Heart left ventricle (tissue), 16 donors: ENCODE results near the gene DCN. TPM values are rescaled to one million over a fixed set of nuclear protein-coding genes. Genes with fewer than 3 reads are reported as not detected.

Experiments used
- ATAC-seq, 4 donors: fragments of 200-7000 bp; cut with Tn5 transposase; one replicate each; pipeline ENCODE4 v1.9.1; 2020 to 2022; ENCODE audit warnings: moderate library complexity in 4 of 4, mild to moderate bottlenecking in 3 of 4, moderate number of reproducible peaks in 1 of 4
- DNase-seq, 5 donors: peaks; one replicate each; pipeline ENCODE4 v3.0.0-alpha.2; 2020
- H3K27ac ChIP-seq, 12 donors: fragments of 200-600 bp; sonication (generic) in 4 of 12; one replicate each; pipeline versions ENCODE4 v1.5.0 to v1.8.0; 2016 to 2022; ENCODE audit warnings: mild to moderate bottlenecking in 2 of 12
- H3K27me3 ChIP-seq, 9 donors: fragments of 200-600 bp; sonication (generic) in 2 of 9; one replicate each; pipeline versions ENCODE4 v1.5.1 to v1.8.0; 2016 to 2022; ENCODE audit warnings: mild to moderate bottlenecking in 3 of 9
- H3K36me3 ChIP-seq, 9 donors: fragments of 200-600 bp; sonication (generic) in 2 of 9; one replicate each; pipeline versions ENCODE4 v1.5.0 to v1.8.0; 2018 to 2022; ENCODE audit warnings: mild to moderate bottlenecking in 2 of 9
- H3K4me1 ChIP-seq, 12 donors: fragments of 200-600 bp; sonication (generic) in 4 of 12; one replicate each; pipeline versions ENCODE4 v1.5.0 to v1.8.0; 2016 to 2022; ENCODE audit warnings: mild to moderate bottlenecking in 3 of 12
- H3K4me3 ChIP-seq, 12 donors: fragments of 200-600 bp; sonication (generic) in 4 of 12; one replicate each; pipeline versions ENCODE4 v1.5.0 to v1.8.0; 2017 to 2022; ENCODE audit warnings: mild to moderate bottlenecking in 9 of 12, moderate library complexity in 4 of 12
- H3K9me3 ChIP-seq, 12 donors: fragments of 200-600 bp; sonication (generic) in 4 of 12; one replicate each; pipeline versions ENCODE4 v1.5.0 to v1.8.0; 2016 to 2022; ENCODE audit warnings: mild to moderate bottlenecking in 1 of 12
- POLR2A ChIP-seq, 2 donors: fragments of 450-650 bp; IDR thresholded peaks; one replicate each; pipeline ENCODE4 v1.6.1; 2017; ENCODE audit warnings: antibody characterized with exemption in 2 of 2, mild to moderate bottlenecking in 2 of 2, moderate library complexity in 2 of 2
- WGBS, 4 donors: extraction: QIAGEN DNeasy Blood & Tissue Kit in 2 of 4; methylation state at CpG; one replicate each; pipeline versions ENCODE4 v1.1.5 to v1.1.7; 2013 to 2018; 5-methylcytosine and 5-hydroxymethylcytosine counted together
- intact Hi-C, 10 donors: fragments of 100-400 bp; cut with DNase I; formaldehyde crosslinking; loops; one replicate each; pipeline versions ENCODE4 v1.11.1 to v1.14.2; 2022
- polyA plus RNA-seq, 2 donors: library from polyadenylated mRNA; stranded (reverse); fragments of 200-250 nt; gene quantifications; one replicate each; pipeline ENCODE4 v1.2.3, GENCODE V29; 2013
- total RNA-seq, 9 donors: library from RNA; depleted of rRNA in 2 of 9; stranded (reverse); fragments of >200 nt in 2 of 9; fragmentation: NEBNext Ultra II Directional in 3 of 9; extraction: Animal tissue kit (Norgen Biotek cat#: 25700) in 3 of 9; gene quantifications; one replicate each; pipeline versions ENCODE4 v1.1.0 to v1.2.4, GENCODE V29; 2016 to 2023
- TF ChIP-seq, protein P1 (sequence below), 12 donors: fragments of 200-600 bp; sonication (generic) in 4 of 12; IDR thresholded peaks; one replicate each; pipeline versions ENCODE4 v1.5.0 to v1.8.0; 2018 to 2022; ENCODE audit warnings: antibody characterized with exemption in 12 of 12, mild to moderate bottlenecking in 5 of 12
- donor health status: ischemic (EF 13 %, LVEDD 7.1; RV severe dilation, severe dysfunction).
- donor health status: healthy with polysubstance abuse.
- donor health status: DM: no; HTN: yes; CAD: no.
- donor health status: DM: no; HTN: no; CAD: no.
- donor health status: ischemic (EF 25% LVEDD 6.9; RV normal size, moderate dysfunction).
- donor health status: ischemic (EF 25% LVEDD 5.7; RV mildly dilated, moderate dysfunction).
- donor health status: healthy.
- donor health status: DM: yes; HTN: yes; CAD: no.
- donor health status: ischemic (EF 35%, LVEDD 5.7; RV mildly dilated, moderate dysfunction).
- donor health status: nonischemic (EF 11% LVEDD 7.7; RV severe dilation, severe dysfunction).
- donor health status: DM: yes; HTN: yes; CAD: no.
- donor health status: PGD.
- donor health status: ischemic (EF 29% LVEDD 5.4; RV normal size, mild dysfunction).
- donor health status: nonischemic (EF 23%, LVEDD 6.1; RV moderate dilation, normal function).

DCN gene
- total and polyA plus RNA-seq, 11 donors: 238 to 1,187 (median 536) TPM

DNA sequence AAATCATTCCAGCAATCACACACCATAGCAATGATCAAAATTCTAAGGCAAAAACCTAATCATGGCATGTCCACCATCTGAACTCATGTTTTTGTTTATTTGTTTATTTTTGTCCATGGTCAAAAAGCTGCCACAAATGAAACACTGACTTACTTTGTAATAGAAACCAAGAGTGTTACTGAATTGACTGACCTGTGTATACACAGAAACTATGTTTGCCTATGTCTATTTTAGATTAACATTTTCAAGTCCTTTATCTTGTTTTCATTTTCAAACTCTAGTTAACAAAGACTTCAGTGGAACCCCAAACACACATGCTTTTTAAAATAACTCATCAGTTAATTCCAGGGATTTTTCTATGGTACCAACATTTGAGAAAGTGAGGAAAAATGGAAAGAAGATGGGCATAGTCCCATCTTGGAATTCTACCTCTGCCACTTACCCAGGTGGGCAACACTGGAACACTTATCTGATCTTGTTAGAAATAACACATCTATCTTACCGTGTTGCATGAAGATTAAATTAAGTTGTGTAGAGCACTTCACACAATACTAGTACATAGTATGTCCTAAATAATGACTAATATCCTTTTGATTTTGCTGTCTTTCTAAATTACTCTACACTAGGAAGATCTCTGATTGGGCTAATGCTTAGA is 77.7 kb downstream of the DCN start:
- no peak for DNase-seq
- 46 to 76% (median 68%) methylated on average over 1 of the region's 1 CpG for WGBS, 4 donors
- Histone ChIP-seq H3K9me3 (no peaks in the 10 kb centered on the region), H3K27ac (peak overlapping the region in 4 of 12 donors; percentile 12 to 53 (median 36)), H3K4me3 (peak overlapping the region in 7 of 12 donors; percentile 25 to 64 (median 35)), H3K27me3 (no peaks in the 10 kb centered on the region), H3K36me3 (peaks cover 0 to 46% (median 2%) of the 10 kb centered on the region in 9 donors), H3K4me1 (no peaks in the 10 kb centered on the region)
- intact Hi-C loops: loop anchor here in 5 of 10 donors (5.0 to 10.0 kb wide), 3 partner anchors 120 to 128 kb away; no protein-coding TSS in a partner anchor
- no peak for ATAC-seq
- TF ChIP-seq, protein P1, sequence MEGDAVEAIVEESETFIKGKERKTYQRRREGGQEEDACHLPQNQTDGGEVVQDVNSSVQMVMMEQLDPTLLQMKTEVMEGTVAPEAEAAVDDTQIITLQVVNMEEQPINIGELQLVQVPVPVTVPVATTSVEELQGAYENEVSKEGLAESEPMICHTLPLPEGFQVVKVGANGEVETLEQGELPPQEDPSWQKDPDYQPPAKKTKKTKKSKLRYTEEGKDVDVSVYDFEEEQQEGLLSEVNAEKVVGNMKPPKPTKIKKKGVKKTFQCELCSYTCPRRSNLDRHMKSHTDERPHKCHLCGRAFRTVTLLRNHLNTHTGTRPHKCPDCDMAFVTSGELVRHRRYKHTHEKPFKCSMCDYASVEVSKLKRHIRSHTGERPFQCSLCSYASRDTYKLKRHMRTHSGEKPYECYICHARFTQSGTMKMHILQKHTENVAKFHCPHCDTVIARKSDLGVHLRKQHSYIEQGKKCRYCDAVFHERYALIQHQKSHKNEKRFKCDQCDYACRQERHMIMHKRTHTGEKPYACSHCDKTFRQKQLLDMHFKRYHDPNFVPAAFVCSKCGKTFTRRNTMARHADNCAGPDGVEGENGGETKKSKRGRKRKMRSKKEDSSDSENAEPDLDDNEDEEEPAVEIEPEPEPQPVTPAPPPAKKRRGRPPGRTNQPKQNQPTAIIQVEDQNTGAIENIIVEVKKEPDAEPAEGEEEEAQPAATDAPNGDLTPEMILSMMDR (IDR thresholded peaks at IDR 0.05): no peak
- no peak for TF ChIP-seq POLR2A (IDR thresholded peaks at IDR 0.05)

DNA sequence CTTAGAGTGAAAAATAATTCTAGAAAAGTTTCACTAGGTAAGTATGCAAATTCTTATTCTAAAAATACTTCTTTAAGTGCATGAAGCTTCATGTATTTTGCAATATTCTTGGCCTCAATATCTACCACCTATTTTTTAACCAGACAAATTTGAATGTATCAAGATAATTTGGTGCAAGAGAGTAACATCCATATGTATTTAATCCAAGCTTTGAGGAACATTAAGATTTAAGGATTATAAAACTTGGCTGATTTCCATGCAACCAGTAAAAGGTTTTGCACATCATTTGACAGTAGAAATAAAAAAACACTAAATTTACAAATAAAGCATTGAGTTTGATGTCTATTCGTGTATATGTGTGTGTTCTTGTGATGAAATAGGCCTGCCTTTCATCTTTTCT is 79.0 kb downstream of the DCN start:
- intact Hi-C loops: loop anchor here in 1 of 10 donors (10.0 kb wide), 1 partner anchor 119 kb away; no protein-coding TSS in a partner anchor
- Histone ChIP-seq H3K27me3 (no peaks in the 10 kb centered on the region), H3K27ac (no peak overlapping the region), H3K4me1 (peaks cover 0 to 3% (median 0%) of the 10 kb centered on the region in 12 donors), H3K9me3 (no peaks in the 10 kb centered on the region), H3K36me3 (peaks cover 0 to 46% (median 2%) of the 10 kb centered on the region in 9 donors), H3K4me3 (no peak overlapping the region)
- DNase-seq: no peak
- no peak for ATAC-seq
- 53 to 61% (median 57%) methylated on average over 1 of the region's 1 CpG for WGBS, 4 donors
- TF ChIP-seq POLR2A (IDR thresholded peaks at IDR 0.05): no peak
- TF ChIP-seq, protein P1 (IDR thresholded peaks at IDR 0.05): no peak

DNA sequence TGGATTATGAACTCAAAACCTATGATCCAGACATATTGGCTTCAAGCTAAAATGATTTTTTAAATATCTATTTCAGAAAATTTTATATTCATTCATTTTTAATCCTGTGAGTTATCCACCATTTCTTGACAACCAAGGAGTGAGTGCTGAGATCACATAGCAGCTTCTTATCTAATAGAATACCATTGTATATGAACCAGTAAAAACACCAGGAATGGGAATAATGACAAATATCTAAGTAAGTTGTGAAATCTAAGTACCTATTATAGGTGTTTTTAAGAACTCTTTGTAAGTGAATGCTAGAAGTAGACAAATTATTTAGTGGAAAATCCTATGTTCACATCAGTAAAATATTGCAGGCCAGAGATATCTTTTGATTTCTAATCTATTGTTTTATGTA is 79.5 kb downstream of the DCN start:
- H3K9me3 ChIP-seq: no peaks in the 10 kb centered on the region
- intact Hi-C loops: loop anchor here in 1 of 10 donors (10.0 kb wide), 1 partner anchor 118 kb away; no protein-coding TSS in a partner anchor
- no peak overlapping the region for H3K4me3 ChIP-seq
- no peak for ATAC-seq
- H3K36me3 ChIP-seq: peaks cover 0 to 46% (median 2%) of the 10 kb centered on the region in 9 donors
- TF ChIP-seq, protein P1 (IDR thresholded peaks at IDR 0.05): no peak
- no peak for TF ChIP-seq POLR2A (IDR thresholded peaks at IDR 0.05)
- peaks cover 0 to 3% (median 0%) of the 10 kb centered on the region in 12 donors for H3K4me1 ChIP-seq
- no peak for DNase-seq
- no peaks in the 10 kb centered on the region for H3K27me3 ChIP-seq
- no peak overlapping the region for H3K27ac ChIP-seq

DNA sequence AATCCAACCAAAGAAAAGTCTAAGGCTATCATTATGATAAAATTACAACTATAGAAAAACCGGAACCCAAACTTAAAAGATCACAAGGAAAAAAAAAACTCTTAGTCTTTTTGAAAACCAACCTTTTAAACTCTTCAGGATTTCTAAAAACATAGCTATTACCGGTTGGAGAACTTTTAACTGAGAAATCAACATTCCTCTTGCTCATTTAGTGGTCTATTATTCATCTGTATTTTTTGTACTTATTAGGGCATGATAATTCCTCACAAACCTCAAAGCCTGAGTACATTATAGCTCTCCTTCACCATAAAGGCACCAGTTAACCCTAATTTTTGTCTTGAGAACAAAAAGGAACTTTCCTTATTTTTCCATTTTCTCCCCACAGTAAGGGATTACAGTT is 81.7 kb downstream of the DCN start:
- DNase-seq (no peak), ATAC-seq (no peak)
- H3K4me3 ChIP-seq: no peak overlapping the region
- intact Hi-C loops: loop anchor here in 1 of 10 donors (10.0 kb wide), 1 partner anchor 116 kb away; no protein-coding TSS in a partner anchor
- H3K27ac ChIP-seq: no peak overlapping the region
- 82 to 88% (median 85%) methylated on average over 2 of the region's 2 CpGs for WGBS, 4 donors
- H3K4me1 ChIP-seq: peaks cover 0 to 3% (median 0%) of the 10 kb centered on the region in 12 donors
- H3K27me3 ChIP-seq: no peaks in the 10 kb centered on the region
- H3K36me3 ChIP-seq: peaks cover 0 to 41% (median 2%) of the 10 kb centered on the region in 9 donors
- TF ChIP-seq POLR2A (IDR thresholded peaks at IDR 0.05): no peak
- TF ChIP-seq, protein P1 (IDR thresholded peaks at IDR 0.05): no peak
- peaks cover 0 to 2% (median 0%) of the 10 kb centered on the region in 12 donors for H3K9me3 ChIP-seq
